Measurements from ENCODE around the gene LRRC3.

GRCh38 chr21:44471341-44471740, 16.0 kb downstream of the LRRC3 start:
- TF ChIP-seq POLR2A (IDR thresholded peaks at IDR 0.05; ENCODE audit: low read depth, low read length): no peak
- no peak for TF ChIP-seq POLR2AphosphoS5 (IDR thresholded peaks at IDR 0.05; ENCODE audit: low read depth, low read length)

Data from GM12891 (cell line).